Right forelimb (tissue), 1 donor: ENCODE data around the gene APOA4.
A peak's percentile ranks its signal among the peaks of the same experiment; 100 is the strongest.

Experiments
- DNase-seq: peaks from one replicate; pipeline ENCODE4 v3.0.0-alpha.2; 2018

Gene APOA4

DNA sequence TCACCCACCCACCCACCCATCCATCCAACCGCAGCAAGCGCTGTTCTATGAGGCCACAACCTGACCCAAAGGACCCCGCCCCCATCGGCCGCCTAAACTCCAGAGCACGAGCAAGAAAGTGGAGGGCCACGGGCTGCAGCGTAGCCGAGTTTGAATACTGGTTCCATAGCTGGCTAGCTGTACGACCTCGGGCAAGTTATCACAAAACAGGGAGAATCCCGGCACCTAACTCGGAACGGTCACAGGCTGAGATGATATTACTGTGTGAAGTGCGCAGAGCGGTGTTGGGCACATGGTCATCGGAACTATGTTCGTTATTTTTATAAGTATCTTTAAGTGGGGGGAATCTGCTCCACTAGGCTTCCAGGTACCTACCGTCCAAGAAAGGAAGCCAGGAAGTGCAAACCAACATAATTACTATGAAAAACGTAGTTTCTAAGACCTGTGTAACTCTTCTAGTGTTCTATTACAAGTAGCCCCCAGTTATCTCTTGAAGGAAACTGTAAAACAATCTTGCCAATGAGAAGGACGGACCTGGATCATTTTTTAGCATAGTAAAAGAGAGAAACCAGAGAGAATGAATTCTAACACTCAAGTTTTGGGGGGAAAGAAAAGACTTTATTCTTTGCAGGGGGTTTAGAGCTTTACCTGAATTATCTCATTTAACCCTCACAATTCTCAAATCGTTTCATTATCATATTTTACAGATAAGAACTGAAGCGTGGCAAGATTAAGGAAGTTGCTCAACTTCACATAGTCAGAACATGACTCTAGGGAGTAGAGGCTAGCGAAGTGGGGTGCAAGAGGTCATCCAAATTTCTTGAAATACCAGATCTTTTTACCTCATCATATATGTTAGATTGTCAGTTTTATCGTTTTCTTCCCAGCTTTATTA is 49.7 kb downstream of the APOA4 start:
- DNase-seq = no peak

GRCh38 chr11:116772443-116773202 is 50.5 kb downstream of the APOA4 start, which contains the start of gene BUD13:
BUD13 (minus strand) TSS chr11:116772987; CDS start chr11:116772964, 23 bp downstream.
- DNase-seq = peak; percentile 97

DNA sequence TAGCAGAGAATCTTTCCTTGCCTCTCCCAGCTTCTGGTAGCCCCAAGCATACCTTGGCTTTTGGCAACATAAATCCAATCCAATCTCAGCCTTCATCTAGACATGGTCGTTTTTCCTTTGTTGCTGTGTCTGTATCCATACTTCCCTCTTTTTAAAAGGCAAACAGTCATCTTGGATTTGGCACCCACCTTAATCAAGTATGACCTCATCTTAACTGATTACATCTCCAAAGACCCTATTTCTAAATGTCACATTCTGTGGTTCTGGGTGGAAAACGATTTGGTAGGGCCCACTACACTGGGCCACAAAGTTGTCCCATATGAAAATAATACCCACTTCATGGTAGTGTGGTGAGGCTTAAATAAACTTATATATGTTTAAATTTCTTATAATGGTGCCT is 51.2 kb downstream of the APOA4 start:
- no peak for DNase-seq
